Epithelial cell of proximal tubule (primary cell): Measurements from ENCODE around the gene NIPBL. TPM values are rescaled to one million over a fixed set of nuclear protein-coding genes. Genes with fewer than 3 reads are reported as not detected.
"Not testable (repeated sequence)": the region's sequence is repeated elsewhere in the genome, so short reads cannot be mapped to it uniquely, and the experiment has no call there.

Source experiments
- DNase-seq: peaks from one replicate; pipeline ENCODE4 v3.0.0-alpha.2; 2011; ENCODE audit warnings: low read depth
- H3K4me3 ChIP-seq: 2 replicates; pipeline ENCODE4 v1.5.1; 2011; ENCODE audit warnings: low read depth, mild to moderate bottlenecking, low read length
- CTCF ChIP-seq: conservative IDR thresholded peaks from 2 replicates; pipeline ENCODE4 v1.5.1; 2012; ENCODE audit warnings: low read depth, mild to moderate bottlenecking, low read length
- total RNA-seq: library from RNA; depleted of rRNA; stranded (reverse); fragments of >200 nt; gene quantifications from 2 replicates; pipeline ENCODE4 v1.2.3, GENCODE V29; 2015

Gene NIPBL
- total RNA-seq, 1 donor from 2014 or later: 6.9 TPM

- no peak for TF ChIP-seq CTCF
- no peak overlapping the region for H3K4me3 ChIP-seq
- no peak for DNase-seq
Observed at GRCh38 chr5:37090123-37090726, 213.7 kb downstream of the NIPBL start.

GRCh38 chr5:37090781-37091180 lies 214.2 kb downstream of the NIPBL start:
- no peak overlapping the region for H3K4me3 ChIP-seq
- no peak for TF ChIP-seq CTCF
- no peak for DNase-seq

- DNase-seq: not testable (repeated sequence)
Observed at GRCh38 chr5:37093795-37094194, 217.2 kb downstream of the NIPBL start.

GRCh38 chr5:37099267-37099666 lies 222.7 kb downstream of the NIPBL start:
- not testable (repeated sequence) for H3K4me3 ChIP-seq, DNase-seq

More at GRCh38 chr5:37093795-37094194, 217.2 kb downstream of the NIPBL start:
- H3K4me3 ChIP-seq: not testable (repeated sequence)

GRCh38 chr5:37103302-37103701 lies 226.7 kb downstream of the NIPBL start:
- no peak for TF ChIP-seq CTCF
- no peak for DNase-seq
- H3K4me3 ChIP-seq: no peak overlapping the region

- TF ChIP-seq CTCF: no peak
- H3K4me3 ChIP-seq: no peak overlapping the region
- no peak for DNase-seq
Observed at GRCh38 chr5:37109338-37109737, 232.8 kb downstream of the NIPBL start.

- no peak for TF ChIP-seq CTCF
- DNase-seq: no peak
- H3K4me3 ChIP-seq: no peak overlapping the region
Observed at GRCh38 chr5:37110135-37110534, 233.6 kb downstream of the NIPBL start.

GRCh38 chr5:37111426-37112382 lies 235.1 kb downstream of the NIPBL start:
- H3K4me3 ChIP-seq: no peak overlapping the region
- TF ChIP-seq CTCF: no peak
- DNase-seq: no peak
